Left renal pelvis (tissue), 4 donors: ENCODE data around the gene PLXNA4. TPM values are rescaled to one million over a fixed set of nuclear protein-coding genes. Genes with fewer than 3 reads are reported as not detected.

ENCODE experiments used
- DNase-seq, 4 donors: peaks; one replicate each; pipeline ENCODE4 v3.0.0-alpha.2; 2013; ENCODE audit warnings: low read depth in 4 of 4, low spot score in 3 of 4
- polyA plus RNA-seq, 4 donors: library from polyadenylated mRNA; unstranded; fragments of 120-200 nt; gene quantifications; one replicate each; pipeline ENCODE4 v1.2.1, GENCODE V29; 2013; ENCODE audit not compliant: insufficient read length in 4 of 4

The PLXNA4 gene
- polyA plus RNA-seq, 4 donors, result 3.0 to 15.1 (median 13.8) TPM

DNA sequence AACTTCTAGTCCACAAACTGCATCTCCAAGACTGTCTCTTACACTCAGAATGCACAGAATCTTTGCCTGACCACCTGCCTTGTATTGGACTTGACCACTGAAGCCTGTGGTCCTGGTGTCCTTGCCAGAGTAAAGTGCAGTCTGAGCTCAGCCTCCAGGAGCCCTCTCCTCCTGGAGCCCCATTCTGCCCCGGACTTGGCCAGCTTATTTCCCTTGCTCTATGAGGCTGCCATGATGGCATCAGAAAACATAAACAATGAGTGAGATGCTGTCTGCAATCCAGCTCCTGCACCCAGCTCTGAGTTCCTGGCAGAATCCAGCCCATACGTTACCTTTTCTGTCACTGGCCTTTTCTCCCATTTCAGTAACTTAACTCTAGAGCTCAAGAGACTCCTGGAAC lies 494.6 kb downstream of the PLXNA4 start:
- DNase-seq, result no peak

DNA sequence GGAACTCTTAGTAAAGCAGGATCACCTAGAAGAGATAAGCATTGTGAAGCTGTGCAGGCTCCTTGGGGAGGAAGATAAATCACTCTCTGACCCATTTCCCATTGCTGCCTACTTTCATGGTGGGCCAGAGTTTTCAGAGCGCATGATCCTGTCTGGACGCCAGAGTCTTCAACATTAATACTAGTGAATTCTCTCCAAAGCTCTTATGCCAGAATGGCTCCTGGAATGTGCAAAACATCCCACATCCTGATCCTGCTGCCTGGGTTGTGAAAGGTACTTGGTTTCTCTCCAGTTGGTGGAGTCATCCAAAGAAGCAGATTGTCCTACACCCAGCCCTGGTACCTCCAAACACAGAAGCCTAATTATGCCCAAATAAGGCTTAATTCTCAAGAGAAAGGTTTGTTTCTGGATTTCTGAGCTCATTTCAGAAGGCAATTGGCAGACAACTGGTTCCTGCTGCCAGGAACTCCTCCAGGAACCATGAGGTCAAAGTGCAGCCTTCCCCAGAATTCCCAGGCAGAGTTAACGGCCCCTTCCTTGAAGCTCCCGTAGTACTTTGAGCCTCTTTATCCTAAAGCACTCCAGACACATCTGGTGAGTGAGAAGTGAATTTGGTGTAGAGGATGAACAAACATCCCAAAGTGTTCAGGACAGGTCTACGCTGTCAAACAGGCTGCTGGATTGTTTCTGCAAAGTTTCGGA lies 495.2 kb downstream of the PLXNA4 start:
- DNase-seq, result no peak

DNA sequence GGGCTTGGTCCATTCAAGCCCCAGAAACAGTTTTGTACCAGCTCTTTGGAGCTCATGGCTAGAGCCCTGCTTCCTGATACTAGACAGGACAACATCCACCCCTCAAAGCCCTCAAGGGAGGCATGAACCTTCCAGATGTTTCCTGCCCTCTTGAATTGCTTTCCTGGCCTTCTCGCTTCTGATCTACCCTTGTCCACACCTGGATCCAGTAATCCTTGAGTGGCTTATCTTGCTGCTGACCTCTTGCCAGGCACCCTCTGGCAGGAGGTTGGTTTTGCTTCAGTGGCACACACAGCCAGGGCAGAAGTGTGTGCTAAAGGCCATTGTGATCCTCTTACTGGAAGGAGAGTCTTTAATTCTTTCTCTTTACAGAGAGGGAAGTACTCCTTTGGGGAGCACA lies 495.8 kb downstream of the PLXNA4 start:
- DNase-seq, result no peak

GRCh38 chr7:132078891-132079735 lies 497.2 kb downstream of the PLXNA4 start:
- DNase-seq, result no peak

DNA sequence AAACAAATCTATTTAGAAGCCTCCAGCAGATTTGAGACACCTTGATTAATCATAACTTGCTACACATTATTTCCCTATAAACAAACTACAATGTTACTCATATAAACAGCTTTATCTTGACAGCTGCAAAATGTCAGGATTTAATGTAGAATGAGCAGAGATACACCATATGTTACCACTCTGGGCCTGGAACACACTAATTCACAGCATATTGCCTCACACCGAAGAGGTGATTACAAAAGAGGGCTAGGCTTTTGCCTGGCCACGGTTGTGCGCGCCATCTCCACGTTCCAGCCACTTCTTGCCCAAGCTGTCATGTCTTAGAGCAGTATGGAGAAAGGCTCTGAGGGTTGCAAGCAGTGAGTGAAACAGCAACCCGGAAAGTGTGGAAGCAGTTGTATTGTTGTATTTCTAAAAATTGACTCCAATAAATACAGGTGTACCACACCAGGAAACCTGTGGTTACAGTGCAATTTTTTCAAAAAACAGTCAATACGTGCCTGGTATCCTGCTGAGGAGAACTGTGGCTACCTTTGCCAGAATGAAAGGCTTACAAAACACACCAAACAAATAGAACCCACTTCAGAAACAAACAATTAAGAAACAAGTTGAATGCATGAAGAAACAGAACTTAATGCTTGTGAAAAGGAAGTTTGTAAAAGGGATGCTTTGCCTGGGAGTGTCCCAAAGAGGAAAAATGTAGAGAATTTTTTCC lies 498.1 kb downstream of the PLXNA4 start:
- DNase-seq, result no peak

DNA sequence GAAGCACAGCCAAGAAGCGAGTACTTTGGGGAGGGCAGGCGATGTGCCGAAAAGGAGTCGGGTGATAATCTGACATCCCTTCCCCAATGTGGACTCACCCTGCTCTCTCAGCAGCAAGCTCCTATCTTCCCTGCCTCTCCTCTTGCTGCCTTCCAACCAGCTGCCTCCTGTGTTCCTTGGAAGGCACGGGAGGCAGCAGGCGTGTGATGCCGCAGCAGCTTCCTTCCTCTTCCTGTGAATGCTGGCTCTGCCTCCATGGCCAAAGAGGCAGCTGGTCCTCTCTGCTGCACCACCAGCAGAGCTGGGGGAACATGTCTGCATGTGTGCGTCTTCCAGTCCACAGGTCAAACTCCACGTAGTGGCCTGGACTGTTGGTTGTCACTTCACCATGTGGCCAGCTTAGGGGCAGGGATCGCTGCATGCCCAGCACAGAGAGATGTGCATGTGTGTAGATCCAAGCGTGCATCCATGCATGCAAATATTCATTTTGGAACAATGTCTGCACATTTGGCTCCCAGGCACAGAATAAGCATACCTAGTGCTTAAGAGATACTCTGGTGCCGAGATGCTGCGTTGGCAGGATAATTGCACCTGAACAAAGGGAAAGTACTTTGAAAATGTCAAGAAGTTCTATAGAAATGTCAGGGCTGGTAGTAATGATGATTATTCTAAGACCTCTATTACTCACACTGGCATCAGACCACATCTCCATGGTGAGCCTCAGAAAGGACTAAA lies 499.8 kb downstream of the PLXNA4 start:
- DNase-seq, result no peak

DNA sequence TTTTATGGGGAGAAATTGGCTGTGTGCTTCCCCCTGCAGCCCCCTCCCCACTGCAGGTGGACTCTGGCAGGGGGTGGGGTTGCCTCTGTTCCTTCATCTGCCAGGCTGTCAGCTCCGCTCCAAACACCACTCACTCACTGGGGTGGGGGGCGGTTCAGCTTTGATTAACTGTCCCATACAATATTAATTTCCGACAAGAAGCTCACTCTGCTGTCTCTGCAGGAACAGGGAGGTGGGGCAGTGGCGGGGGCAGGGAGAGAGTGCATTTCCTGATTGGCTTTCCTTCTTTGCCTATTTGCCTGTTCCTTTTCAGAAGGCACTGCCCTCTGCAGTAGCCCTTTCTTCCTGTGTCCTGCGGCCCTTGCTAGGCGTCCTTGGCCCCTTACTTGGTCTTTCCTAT lies 500.8 kb downstream of the PLXNA4 start:
- DNase-seq, result no peak

GRCh38 chr7:132073920-132074589 lies 502.2 kb downstream of the PLXNA4 start:
- DNase-seq, result no peak
